GM12801 (cell line): ENCODE measurements around the gene ERICH6B.

ENCODE experiments used
- CTCF ChIP-seq: IDR thresholded peaks from one replicate; pipeline ENCODE4 v1.5.1; 2011; ENCODE audit warnings: control low read depth; ENCODE audit not compliant: insufficient read length; ENCODE audit errors: extremely low read depth

Gene ERICH6B

GRCh38 chr13:45503658-45504057 lies 111.9 kb downstream of the ERICH6B start:
- no peak for TF ChIP-seq CTCF

- TF ChIP-seq CTCF: no peak
Measured at GRCh38 chr13:45501175-45501526, 114.4 kb downstream of the ERICH6B start.

GRCh38 chr13:45500492-45501174 lies 114.9 kb downstream of the ERICH6B start:
- TF ChIP-seq CTCF: no peak

- TF ChIP-seq CTCF: no peak
Measured at GRCh38 chr13:45496942-45497341, 118.6 kb downstream of the ERICH6B start.

- no peak for TF ChIP-seq CTCF
Measured at GRCh38 chr13:45492538-45492937, 123.0 kb downstream of the ERICH6B start.
